Neural cell (in vitro differentiated cells): ENCODE results near the gene RASIP1. TPM values are rescaled to one million over a fixed set of nuclear protein-coding genes. Genes with fewer than 3 reads are reported as not detected.
"Not testable (repeated sequence)": the region's sequence is repeated elsewhere in the genome, so short reads cannot be mapped to it uniquely, and the experiment has no call there.

Experiments
- H2AFZ ChIP-seq: fragments of 200-600, 300-800 bp; sonication (generic), shearing (Covaris generic); 2 replicates; pipeline ENCODE4 v1.6.0; 2014; ENCODE audit warnings: low read depth, mild to moderate bottlenecking, antibody characterized with exemption, low read length, moderate library complexity
- H3F3A ChIP-seq: fragments of 200-600 bp; shearing (Covaris generic); 2 replicates; pipeline ENCODE4 v1.6.1; 2016; ENCODE audit warnings: mild to moderate bottlenecking, moderate library complexity, mixed read lengths, antibody characterized with exemption, low read length; ENCODE audit not compliant: insufficient read depth, poor library complexity, severe bottlenecking
- H3K27ac ChIP-seq: fragments of 200-600, 300-800 bp; sonication (generic), shearing (Covaris generic); 2 replicates; pipeline ENCODE4 v1.5.1; 2014; ENCODE audit warnings: mild to moderate bottlenecking, low read length, moderate library complexity
- H3K27me3 ChIP-seq: fragments of 300-800, 200-600 bp; sonication (generic), shearing (Covaris generic); 2 replicates; pipeline ENCODE4 v1.6.0; 2014; ENCODE audit warnings: mild to moderate bottlenecking, low read depth, low read length, moderate library complexity; ENCODE audit not compliant: insufficient read depth
- H3K36me3 ChIP-seq: fragments of 300-800, 200-600 bp; sonication (generic), shearing (Covaris generic); 2 replicates; pipeline ENCODE4 v1.5.1; 2014; ENCODE audit warnings: mild to moderate bottlenecking, antibody characterized with exemption, low read length, moderate library complexity; ENCODE audit not compliant: insufficient read depth
- H3K4me2 ChIP-seq: fragments of 300-800, 200-600 bp; sonication (generic), shearing (Covaris generic); 2 replicates; pipeline ENCODE4 v1.6.0; 2014; ENCODE audit warnings: mild to moderate bottlenecking, low read length
- H3K4me3 ChIP-seq: fragments of 300-800, 200-600 bp; sonication (generic), shearing (Covaris generic); 2 replicates; pipeline ENCODE4 v1.5.1; 2014; ENCODE audit warnings: mild to moderate bottlenecking, low read length, moderate library complexity
- H3K79me2 ChIP-seq: fragments of 200-600 bp; shearing (Covaris generic); replicated peaks from 2 replicates; pipeline ENCODE4 v1.6.0; 2014; ENCODE audit warnings: mild to moderate bottlenecking, low read length, moderate library complexity; ENCODE audit not compliant: insufficient read depth
- H3K9ac ChIP-seq: fragments of 300-800, 200-600 bp; sonication (generic), shearing (Covaris generic); 2 replicates; pipeline ENCODE4 v1.6.1; 2016; ENCODE audit warnings: mild to moderate bottlenecking, low read length, mixed read lengths
- H3K9me2 ChIP-seq: fragments of 200-600 bp; shearing (Covaris generic); 2 replicates; pipeline ENCODE4 v1.6.1; 2016; ENCODE audit warnings: mild to moderate bottlenecking, low read length, mixed read lengths; ENCODE audit not compliant: insufficient read depth
- H3K9me3 ChIP-seq: fragments of 200-600, 300-800 bp; sonication (generic), shearing (Covaris generic); 2 replicates; pipeline ENCODE4 v1.6.1; 2016; ENCODE audit warnings: mild to moderate bottlenecking, mixed run types, low read length, moderate library complexity, mixed read lengths
- H4K20me1 ChIP-seq: fragments of 200-600 bp; shearing (Covaris generic); 2 replicates; pipeline ENCODE4 v1.6.1; 2016; ENCODE audit warnings: mild to moderate bottlenecking, mixed run types; ENCODE audit not compliant: insufficient read depth
- CTCF ChIP-seq: fragments of 450-650 bp; IDR thresholded peaks from 2 replicates; pipeline ENCODE4 v1.5.1; 2014; ENCODE audit warnings: antibody characterized with exemption, mild to moderate bottlenecking, moderate library complexity; ENCODE audit not compliant: poor library complexity, severe bottlenecking
- EP300 ChIP-seq: fragments of 450-650 bp; conservative IDR thresholded peaks from 2 replicates; pipeline ENCODE4 v1.6.1; 2014; ENCODE audit warnings: antibody characterized with exemption, mild to moderate bottlenecking, moderate library complexity; ENCODE audit not compliant: poor library complexity, severe bottlenecking
- EZH2 ChIP-seq: fragments of 200-600, 300-800 bp; shearing (Covaris generic), sonication (generic); IDR thresholded peaks from 2 replicates; pipeline ENCODE4 v1.6.1; 2014; ENCODE audit warnings: antibody characterized with exemption, low read length, borderline replicate concordance, mild to moderate bottlenecking; ENCODE audit not compliant: insufficient read depth, poor library complexity, severe bottlenecking
- MXI1 ChIP-seq: fragments of 450-650 bp; conservative IDR thresholded peaks from 2 replicates; pipeline ENCODE4 v1.6.1; 2014; ENCODE audit warnings: antibody characterized with exemption, mild to moderate bottlenecking; ENCODE audit not compliant: poor library complexity, severe bottlenecking
- POLR2AphosphoS5 ChIP-seq: IDR thresholded peaks from 2 replicates; pipeline ENCODE4 v1.6.1; 2012
- RAD21 ChIP-seq: fragments of 450-650 bp; conservative IDR thresholded peaks from 2 replicates; pipeline ENCODE4 v1.6.1; 2014; ENCODE audit warnings: antibody characterized with exemption, mild to moderate bottlenecking, moderate library complexity
- SMC3 ChIP-seq: fragments of 450-650 bp; conservative IDR thresholded peaks from 2 replicates; pipeline ENCODE4 v1.6.1; 2014; ENCODE audit warnings: antibody characterized with exemption, mild to moderate bottlenecking, moderate library complexity; ENCODE audit not compliant: poor library complexity
- TAF1 ChIP-seq: IDR thresholded peaks from 2 replicates; pipeline ENCODE4 v1.6.1; 2012; ENCODE audit warnings: low read depth
- polyA plus RNA-seq: library from polyadenylated mRNA; depleted of rRNA; stranded (reverse); fragments of >200 nt; gene quantifications from 2 replicates; pipeline ENCODE4 v1.2.3, GENCODE V29; 2014
- TF ChIP-seq, protein P1 (sequence below): IDR thresholded peaks from 2 replicates; pipeline ENCODE4 v1.6.1; 2012; ENCODE audit warnings: borderline replicate concordance

RASIP1 gene
- polyA plus RNA-seq, 1 donor from 2014 or later = not detected

DNA sequence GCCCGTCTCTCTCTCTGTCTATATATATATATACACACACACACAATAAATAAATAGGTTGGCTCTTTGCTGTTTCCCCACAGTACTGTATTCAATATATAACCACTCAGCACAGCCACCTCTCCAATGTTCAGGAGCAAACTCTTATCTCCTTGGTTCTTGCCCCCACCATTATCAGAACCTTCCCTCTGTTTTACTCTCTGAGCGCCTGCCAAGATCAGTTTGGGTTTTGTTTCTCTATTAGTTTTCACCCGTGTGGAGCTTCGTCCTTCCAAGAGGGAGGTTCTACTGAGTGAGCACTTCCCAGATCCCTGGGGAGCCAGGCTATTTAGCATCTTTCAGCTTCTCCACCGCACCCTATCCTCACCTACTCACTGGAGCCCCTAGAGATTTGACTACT lies 25.4 kb upstream of the RASIP1 start:
- H3K27me3 ChIP-seq, H3K9me3 ChIP-seq, H3F3A ChIP-seq, H3K9me2 ChIP-seq, H3K4me3 ChIP-seq, H3K9ac ChIP-seq, H4K20me1 ChIP-seq, H3K4me2 ChIP-seq, H3K79me2 ChIP-seq, H2AFZ ChIP-seq, H3K36me3 ChIP-seq, H3K27ac ChIP-seq: not testable (repeated sequence)

DNA sequence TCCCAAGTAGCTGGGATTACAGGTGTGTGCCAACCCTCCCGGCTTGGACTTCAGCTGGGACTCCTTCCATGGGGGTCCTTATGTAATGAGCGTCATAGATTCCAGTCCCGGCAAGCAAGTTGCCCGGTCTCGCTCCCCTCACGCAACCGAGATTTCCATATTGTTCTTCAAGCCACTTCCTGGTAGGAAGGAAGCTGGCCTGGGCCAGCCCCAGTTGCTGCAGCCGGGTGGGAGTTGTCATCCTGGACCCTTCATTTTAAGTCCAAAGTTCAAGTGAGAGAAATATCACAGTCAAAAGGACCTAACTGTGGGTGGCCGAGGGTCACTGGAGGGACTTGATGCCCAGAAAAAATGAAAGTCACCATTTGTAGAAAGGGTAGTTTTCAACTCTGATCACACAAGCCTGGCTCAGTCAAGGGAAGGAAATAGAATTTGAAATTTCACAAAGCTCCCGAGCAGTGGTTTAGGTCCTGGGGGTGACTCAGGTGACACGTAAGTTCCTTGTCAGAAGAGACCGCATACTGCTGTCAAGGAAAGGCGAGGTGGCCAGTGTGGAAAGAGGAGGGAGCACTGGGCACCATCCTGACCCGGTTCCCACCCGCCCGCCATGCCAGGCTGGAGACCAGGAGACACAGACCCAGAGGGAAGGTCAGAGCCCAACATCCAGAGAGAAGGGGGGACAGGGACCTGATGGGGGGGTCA lies 20.2 kb upstream of the RASIP1 start:
- no peak overlapping the region for H3K9ac ChIP-seq
- no peaks in the 10 kb centered on the region for H4K20me1 ChIP-seq

More for the DNA sequence above, 20.2 kb upstream of the RASIP1 start:
- no peak for TF ChIP-seq POLR2AphosphoS5
- TF ChIP-seq, protein P1, sequence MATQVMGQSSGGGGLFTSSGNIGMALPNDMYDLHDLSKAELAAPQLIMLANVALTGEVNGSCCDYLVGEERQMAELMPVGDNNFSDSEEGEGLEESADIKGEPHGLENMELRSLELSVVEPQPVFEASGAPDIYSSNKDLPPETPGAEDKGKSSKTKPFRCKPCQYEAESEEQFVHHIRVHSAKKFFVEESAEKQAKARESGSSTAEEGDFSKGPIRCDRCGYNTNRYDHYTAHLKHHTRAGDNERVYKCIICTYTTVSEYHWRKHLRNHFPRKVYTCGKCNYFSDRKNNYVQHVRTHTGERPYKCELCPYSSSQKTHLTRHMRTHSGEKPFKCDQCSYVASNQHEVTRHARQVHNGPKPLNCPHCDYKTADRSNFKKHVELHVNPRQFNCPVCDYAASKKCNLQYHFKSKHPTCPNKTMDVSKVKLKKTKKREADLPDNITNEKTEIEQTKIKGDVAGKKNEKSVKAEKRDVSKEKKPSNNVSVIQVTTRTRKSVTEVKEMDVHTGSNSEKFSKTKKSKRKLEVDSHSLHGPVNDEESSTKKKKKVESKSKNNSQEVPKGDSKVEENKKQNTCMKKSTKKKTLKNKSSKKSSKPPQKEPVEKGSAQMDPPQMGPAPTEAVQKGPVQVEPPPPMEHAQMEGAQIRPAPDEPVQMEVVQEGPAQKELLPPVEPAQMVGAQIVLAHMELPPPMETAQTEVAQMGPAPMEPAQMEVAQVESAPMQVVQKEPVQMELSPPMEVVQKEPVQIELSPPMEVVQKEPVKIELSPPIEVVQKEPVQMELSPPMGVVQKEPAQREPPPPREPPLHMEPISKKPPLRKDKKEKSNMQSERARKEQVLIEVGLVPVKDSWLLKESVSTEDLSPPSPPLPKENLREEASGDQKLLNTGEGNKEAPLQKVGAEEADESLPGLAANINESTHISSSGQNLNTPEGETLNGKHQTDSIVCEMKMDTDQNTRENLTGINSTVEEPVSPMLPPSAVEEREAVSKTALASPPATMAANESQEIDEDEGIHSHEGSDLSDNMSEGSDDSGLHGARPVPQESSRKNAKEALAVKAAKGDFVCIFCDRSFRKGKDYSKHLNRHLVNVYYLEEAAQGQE = no peak
- no peak for TF ChIP-seq CTCF
- TF ChIP-seq SMC3 = no peak
- no peak for TF ChIP-seq EP300
- no peak for TF ChIP-seq RAD21
- TF ChIP-seq EZH2 = no peak
- TF ChIP-seq MXI1 = no peak
- TF ChIP-seq TAF1 = no peak
- Histone ChIP-seq H3K4me2 (no peak overlapping the region), H3K79me2 (no peaks in the 10 kb centered on the region), H3K9me2 (no peaks in the 10 kb centered on the region), H2AFZ (no peak overlapping the region), H3F3A (no peaks in the 10 kb centered on the region), H3K4me3 (no peak overlapping the region), H3K36me3 (no peaks in the 10 kb centered on the region), H3K9me3 (no peaks in the 10 kb centered on the region), H3K27ac (no peak overlapping the region), H3K27me3 (no peaks in the 10 kb centered on the region)
